NCI-H128 (cell line): ENCODE results near the gene PLXND1.
A peak's percentile ranks its signal among the peaks of the same experiment; 100 is the strongest.

ENCODE experiments used
- DNase-seq: peaks from one replicate; lab custom pipeline; 2025; ENCODE audit not compliant: unreplicated experiment; lab: John Stamatoyannopoulos, UW

The PLXND1 gene

DNA sequence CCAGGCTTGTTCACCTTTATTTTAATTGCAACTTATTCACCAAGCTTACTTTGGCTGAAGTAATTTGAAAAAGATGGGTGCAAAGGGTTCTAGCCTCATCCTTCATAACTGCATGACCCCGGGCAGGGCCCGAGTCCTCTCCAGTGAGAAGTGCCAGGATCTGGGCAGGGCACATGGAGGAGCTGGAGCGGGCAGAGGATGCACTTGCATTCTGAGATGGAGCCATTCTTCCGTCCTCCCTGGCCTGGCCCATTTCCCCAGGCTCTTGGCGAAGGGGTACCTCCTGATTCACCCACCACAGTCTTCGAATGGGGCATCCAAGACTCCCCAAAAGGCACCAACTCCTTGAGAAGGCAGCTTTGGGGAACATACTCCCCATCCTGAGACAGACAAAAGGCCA is 22.5 kb upstream of the PLXND1 start:
- DNase-seq: no peak

DNA sequence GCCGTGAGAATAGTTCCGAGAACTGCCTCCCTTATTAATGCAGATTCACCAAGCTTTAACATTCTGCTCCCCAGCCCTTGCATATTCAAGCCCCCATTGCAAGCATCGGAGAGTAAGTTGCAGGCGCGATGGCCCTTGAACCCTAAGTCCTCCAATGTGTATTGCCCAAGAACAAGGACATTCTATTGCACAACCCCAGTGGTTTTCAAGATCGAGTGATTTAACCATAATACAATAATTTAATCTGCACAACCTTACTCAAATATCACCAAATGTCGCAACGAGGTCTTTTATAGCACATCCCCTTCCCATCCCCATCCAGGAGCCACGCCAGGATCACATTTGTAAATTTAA is 21.7 kb upstream of the PLXND1 start:
- no peak for DNase-seq

DNA sequence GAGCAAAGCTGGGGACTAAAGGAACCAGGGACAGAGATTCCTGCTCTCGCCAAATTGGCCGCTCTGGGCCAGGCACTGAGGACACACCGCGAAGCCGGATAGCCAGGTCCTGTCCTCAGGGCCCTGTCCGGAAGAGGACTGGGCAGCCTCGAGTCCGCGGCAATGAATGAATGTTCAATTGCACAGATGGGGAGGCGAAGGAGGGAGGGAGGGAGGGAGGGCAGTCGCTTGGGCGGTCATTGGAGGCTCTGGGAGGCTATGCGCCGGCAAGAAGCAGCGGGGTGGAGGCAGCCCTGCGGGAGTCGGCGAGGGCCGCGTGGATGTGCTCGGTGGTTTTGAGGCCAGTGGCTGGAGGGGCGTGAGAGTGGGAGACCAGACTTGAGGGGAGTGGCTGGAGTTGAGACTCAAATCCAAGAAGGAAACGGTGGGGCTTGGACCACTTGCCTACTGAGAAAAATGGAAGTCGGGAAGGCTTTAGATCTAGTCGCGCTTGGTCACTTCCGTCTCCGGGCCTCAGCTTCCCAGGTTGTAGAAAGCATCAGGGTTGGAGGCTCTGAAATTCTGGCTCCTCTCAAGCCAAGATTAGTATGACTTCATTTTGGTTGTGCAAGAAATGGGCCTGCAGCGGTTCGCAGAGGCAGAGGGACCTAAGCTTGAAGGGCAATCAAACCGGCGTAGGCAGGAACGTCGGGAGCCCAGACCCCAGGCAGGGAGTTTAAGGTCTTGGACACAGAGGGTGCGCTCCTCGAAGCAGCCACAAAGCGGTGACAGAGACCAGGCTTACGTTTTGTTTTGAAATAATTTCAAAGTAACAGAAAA is 21.1 kb upstream of the PLXND1 start:
- peak; percentile 34 for DNase-seq

DNA sequence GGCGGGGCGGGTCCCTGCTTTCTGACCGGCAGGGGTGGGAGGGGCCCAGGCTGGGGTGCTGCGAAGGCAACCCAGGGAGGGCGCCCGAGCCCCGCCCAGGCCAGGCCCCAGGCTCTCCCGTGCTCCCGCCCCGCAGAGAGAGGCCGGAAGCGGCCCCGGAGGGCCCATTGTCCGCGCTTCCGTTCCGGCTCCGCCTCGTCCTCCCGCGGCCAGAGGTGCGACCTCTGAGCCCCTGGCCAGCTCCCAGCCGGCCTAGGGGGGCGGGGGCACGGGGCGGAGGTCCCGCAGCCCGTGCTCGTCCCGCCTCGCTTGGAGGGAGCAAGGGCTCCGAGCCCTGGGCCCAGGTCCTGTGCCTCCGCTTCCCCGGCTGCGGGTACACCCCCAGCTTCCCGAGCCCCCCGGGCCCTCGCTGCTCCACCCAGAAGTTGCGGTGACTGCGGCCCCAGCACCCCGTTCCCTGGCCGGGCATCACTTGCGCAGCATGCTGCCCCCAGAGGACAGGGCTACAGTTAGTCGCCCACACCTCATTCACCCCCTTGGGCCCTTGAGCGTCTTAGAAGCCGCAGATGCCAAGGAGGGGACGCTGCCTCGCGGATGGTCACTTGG is 20.4 kb upstream of the PLXND1 start:
- DNase-seq: no peak

DNA sequence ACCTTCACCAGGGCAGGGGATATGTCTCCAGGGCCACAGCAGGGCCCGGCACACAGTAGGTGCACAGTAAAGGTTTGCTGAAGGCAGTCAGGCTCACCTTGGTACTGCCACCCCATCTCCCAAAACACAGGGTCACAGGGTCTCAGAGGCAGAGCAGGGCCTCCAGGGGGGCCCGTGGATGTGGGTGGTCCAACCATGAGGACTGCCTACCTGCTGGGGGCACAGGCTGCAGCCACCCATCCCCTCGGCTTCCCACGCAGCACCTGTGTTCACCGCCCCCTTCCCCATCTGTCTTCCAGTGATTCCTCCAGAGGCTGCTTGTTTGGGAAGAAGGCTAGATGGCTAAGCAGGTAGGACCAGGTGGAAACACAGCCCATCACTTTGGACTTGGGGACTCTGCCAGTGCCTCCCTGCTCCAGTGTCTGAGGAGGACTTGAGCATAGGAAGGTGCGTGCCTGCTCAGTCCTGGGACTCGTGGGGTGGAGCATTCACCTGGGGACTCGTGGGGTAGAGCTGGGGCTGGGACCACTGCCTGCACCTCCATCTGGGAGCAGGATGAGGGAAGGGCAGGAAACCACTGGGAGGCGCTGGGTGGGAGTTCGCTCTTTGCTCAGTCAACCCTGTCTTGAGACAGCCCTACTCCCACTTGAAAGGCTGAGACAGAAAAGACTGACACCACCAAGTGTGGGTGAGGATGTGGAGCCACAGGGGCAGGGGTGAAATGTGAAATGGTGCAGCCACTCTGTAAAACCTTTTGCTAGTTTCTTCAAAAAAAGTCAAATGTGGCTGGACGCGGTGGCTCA is 18.8 kb upstream of the PLXND1 start:
- no peak for DNase-seq

DNA sequence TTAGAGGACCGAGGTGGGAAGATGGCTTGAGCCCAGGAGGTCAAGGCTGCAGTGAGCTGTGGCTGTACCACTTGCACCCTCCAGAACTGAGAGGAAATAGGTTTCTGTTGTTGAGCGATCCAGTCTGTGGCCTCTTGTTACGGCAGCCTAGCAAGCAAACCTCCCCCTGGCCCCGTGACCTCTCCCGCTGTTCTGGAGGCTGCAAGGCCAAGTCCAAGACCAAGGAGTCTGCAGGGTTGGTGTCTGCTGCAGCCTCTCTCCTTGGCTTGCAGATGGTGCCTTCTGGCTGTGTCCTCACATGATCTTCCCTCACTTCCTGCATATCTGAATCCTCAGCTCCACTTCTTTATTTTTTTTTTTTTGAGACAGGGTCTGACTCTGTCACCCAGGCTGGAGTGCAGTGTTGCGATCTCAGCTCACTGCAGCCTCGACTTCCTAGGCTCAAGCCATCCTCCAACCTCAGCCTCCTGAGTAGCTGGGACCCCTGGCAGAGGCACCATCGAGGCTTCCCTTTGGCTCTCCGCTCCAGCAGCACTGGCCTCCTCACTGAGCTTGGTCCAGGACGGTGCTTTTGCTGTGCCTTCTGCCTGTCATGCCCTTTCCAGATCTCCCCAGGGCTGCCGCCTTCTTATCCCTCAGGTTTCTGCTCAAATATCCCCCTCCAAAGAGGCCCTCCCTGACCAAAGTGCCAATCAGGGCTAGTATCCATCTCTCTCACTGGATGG is 18.0 kb upstream of the PLXND1 start:
- DNase-seq: no peak

DNA sequence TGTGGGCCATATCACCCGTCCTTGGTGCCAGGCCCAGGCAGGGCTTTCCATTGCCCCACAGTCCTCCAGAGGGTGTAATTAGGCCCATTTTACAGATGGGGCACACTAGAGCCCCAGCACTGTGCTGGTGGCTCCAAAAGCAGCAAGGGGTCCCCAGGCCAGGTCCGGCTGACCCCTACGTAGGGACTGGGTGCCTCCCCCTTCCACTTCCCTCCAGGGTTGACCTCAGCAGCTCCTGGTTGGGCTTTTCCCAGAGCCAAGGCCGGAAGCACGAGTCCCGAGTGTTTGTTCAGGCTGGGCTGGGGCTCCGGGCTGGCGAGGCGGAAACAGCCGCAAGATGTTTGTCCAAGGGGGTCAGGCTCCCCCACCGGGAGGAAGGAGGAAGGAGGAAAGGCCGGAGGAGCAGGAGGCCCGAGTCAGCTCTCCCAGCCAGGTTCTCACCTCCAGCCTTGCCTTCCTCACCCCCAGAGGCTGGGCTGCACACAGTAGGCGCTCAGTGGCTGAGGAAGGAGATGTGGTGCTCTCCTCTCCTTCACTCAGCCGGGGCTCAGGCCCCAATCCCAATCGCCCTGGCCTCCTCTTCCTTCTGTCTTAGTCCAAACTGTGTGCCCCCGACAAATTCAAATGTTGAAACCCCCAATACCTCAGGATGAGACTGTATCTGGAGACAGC is 17.1 kb upstream of the PLXND1 start:
- DNase-seq: no peak

DNA sequence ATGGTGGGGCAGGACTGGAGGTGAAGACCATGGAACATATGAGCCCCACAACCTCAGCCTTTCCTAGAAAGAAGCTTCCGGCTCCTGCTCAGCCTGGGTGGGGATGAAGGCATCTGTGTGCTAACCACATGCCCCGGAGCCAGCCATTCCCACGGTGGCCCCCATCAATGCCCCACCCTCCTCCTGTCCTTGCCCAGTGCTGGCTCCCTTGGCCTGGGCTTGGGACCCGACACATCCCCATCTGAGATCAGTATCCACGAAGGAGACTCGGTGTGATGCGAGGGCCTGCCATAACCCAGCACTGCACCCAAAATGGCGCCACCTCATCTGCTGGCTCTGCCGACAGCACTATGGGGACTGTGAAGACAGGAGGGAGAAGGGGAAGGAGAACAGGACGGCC is 16.5 kb upstream of the PLXND1 start:
- DNase-seq: no peak

DNA sequence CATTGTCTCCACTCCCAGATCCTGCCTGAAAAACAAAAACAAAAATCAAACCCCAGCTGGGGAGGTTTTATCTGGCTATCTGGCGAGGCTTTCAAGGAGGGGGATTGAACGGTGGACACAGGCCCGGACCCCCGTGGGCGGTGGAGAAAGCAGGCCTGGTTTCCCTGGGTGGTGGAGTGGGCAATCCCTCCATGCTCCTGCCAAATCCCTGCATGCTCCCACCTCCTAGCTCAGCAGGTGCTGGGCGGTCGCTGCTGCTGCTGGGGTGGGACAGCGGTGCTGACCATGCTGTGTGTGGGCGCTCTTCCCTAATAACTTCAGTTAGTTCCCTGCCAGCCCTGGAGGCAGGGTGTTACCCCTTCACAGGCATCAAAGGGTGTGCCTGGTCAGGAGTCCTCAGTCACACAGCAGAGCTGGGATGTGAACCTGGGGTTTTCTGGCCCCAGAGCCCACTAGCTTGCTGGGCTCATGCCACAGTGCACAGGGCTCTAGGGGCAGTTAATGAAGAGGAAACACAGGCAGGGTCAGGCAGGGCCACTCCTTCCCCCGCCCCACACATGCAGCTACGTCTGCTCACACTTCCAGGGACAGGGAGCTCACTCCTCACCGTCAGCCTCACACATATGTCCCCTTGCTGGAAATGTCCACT is 15.9 kb upstream of the PLXND1 start:
- DNase-seq: no peak

DNA sequence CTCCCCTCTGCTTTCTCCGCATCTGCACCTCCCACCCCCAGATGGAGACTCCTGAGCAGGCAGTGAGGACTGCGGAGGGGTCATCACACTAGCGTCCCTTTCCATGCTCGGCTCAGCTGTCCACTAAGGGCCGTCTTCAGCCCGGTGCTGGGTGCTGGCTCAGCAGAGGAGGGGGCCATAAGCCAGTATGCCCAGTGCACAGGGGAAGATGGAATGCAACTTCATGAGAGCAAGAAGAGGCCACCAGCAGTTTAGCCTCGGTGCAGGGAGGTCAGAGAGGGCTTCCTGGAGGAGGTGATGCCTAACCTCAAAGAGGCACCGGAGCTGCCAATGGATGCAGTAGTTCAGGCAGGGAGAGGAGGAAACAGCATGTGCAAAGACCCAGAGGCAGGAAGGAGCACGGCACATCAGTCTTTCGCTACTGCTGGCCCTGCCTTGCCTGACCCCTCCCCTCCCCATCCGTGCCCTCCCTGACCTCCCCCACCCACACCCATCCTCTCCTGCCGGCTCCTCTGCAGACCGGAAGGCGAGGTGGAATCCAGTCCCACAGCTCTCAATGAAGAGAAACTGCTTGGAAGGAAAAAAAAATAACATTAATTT is 15.2 kb upstream of the PLXND1 start:
- no peak for DNase-seq

DNA sequence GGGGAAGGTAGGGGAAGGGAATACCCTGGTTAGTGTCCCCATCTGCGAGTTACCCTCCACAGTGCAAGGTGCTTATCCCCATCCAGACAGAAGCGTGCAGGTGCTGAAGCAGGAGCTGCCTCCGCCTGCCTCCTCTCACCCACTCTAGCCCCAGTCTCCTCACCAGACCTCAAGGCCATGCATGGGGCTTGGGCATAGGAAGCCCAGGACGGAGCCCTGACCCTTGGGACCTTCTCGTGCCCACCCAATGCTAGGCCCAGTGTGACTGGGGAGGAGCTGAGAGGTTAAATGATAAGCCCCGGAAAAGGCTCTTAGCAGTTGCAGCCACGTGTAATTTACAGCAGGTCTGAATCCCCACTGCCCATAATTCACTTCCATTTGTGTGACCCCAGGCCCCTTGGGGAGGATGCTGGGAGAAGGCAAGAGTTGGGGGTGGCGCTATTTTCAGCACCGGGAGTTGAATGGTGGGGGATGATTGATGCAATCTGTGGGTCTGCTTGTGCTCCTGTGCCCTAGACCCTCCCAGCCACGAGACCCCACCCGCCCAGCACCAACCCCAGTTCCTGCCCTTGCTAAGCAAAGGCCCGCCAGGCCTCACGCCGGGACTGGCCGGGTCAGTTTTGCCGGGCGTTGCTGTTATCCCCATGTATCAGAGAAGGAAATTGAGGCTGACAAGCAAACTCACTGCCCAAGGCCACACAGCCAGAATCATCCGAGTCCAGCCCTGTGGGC is 14.5 kb upstream of the PLXND1 start:
- no peak for DNase-seq

DNA sequence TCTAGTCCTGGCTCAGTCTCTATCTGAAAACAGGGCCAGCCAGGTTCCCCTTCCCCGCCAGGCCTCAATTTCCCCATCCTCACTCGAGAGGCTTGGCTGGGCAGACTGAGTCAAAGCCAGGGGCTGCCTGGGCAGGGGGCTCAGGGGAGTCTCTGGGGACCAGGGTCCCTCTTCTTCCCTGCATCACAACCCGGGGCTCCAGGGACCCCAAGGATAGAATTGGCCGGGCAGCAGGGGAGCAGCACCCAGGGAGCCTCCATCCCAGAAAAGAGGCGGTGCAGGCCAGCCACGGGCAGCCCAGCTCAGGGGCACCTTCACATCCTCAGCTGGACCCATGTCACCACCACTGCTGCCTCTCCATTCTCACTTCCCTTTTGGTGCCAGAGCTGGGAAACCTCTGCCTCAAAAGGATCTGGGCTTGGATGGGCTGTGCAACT is 13.3 kb upstream of the PLXND1 start:
- DNase-seq: no peak

DNA sequence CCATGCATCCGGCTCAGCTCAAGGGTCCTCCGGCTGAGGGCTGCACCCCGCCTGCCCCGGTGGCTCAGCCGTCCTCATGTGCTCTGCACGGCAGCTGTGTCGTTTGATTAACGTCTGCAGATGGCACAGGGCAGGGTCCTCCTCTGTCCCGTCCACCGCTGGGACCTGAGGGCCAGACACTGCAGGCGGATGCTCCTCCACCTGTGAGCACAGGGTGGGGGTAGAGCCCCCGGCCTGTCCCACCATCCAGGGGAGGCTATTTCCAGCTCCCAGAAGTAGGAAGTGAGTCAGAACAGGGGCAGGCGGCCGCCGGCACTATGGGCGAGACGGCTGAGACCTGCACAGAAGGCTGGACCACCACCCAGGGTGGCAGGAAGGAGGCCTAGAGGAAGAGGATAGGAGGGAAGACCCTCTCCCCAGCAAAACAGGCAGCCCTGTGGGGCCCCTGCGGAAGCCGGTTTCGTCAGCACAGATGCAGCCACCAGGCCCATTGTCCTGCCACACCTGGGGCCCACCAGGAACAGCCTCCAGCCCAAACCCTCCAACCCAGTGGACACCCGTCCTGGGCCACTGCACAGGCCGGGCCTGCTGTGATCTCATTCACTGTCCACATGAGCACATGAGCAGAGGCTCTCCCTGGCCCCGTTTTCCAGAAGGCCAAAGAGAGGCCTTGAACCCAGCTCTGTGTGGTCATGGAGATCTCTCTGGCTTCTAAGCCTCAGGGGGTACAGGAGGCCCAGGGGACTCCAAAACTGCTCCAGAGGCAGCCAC is 12.6 kb upstream of the PLXND1 start:
- DNase-seq: no peak

DNA sequence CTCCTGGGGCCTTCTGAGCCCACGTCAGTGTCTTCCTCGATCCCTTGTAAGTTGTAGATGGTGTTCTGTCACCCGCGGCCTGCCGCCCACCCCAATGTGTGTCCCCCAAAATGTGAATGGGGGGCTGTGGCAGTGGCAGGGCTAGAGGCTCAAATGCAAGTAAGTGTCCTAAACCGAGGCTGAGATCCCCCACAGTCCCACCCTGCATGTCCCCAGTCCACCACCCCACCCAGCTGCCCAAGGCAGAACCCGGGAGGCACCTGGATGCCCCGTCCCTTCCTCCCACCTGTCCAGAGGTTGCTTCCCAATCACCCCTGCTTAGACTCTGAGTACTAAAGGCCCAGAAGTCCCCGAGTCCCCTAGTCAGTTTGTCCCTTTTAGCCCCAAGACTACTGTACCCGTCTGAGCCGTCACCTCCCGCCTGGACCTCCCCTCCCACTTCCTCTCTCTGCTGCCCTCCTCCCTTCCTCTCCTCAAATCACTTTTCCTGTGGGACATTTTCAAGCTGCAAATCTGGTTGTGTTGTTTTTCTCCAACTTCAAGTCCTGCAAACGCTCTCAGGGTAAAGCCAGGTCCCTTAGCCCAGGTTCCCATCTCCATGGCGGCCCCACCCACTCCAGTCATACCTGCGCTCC is 11.8 kb upstream of the PLXND1 start:
- no peak for DNase-seq

DNA sequence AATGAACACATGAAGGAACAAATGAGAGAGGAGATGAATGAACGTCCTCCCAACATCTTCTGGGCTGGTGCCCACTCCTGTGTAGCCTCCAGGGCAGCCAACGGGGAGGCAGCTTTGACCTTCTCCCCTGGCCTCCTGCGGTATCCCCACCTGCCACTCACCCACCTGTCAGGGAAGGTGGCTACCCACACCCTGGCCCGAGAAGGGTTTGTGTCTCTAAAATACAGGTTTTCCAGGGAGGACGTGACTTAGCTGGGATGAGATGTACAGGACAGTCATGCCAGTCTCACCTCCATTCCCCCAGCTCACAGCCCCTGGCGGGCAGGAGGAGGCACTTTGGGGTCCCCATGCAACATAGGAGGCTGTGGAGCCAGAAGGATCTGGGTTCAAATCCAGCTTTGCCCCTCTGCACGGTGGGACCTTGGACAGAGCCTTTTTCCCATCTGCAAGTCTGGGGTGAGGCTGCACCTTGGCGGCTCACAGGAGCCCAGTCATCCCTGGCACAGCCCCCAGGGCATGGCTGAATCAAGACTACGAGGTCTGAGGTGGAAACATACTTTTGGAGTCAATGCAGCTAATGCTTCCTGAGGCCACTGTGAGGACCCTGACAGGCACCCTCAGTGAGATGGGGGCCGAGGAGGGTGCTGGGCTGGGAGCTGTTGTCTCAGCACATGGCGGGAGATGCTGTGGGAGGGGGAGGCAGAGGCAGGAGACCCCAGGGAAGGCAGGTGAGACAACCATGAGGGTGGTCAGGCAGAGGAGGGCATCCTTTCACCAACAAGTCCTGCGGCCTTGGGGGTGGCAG is 11.1 kb upstream of the PLXND1 start:
- no peak for DNase-seq

DNA sequence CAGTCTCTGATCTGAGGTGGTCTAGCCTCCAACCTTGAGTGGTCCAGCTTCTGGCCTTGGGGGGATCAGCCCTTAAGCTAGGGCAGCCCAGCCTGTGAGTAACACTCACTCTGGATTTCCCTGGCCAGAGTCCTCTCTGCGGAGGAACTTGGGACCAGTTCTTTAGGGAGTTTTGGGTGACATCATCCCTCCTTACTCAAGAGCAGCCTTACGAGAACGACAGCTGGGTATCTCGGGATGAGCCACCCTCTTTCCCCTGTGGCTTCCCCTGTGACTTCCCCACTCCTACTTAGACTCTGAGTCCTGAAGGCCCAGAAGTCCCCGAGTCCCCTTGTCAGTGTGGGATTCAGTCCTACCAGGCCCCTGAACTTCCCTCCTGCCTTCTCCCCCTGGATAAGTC is 10.2 kb upstream of the PLXND1 start:
- DNase-seq: no peak

DNA sequence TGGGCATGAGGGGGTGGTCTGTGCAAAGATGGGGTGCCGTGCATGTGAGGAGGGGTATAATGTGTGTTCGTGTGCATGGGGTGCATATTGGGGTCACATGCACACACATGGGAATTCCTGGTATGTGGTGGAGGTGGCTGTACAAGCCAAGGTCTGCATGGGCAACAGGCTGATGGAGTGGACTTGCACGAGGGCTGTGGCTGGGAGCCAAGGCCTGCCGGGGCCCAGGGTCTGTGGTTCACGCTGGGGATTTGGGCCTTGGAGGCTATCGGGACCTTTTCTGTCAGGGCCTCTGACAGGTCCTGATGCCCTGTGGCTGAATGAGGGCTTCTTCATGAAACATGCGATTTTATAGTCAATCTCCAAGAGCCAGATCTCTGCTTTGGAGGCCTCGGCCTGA is 9.8 kb upstream of the PLXND1 start:
- DNase-seq: no peak
